ENCODE measurements around the gene CSRNP3. TPM values are rescaled to one million over a fixed set of nuclear protein-coding genes. Genes with fewer than 3 reads are reported as not detected.
A peak's percentile ranks its signal among the peaks of the same experiment; 100 is the strongest.

Gene CSRNP3
- total RNA-seq, 2 donors from 2014 or later = 8.3 to 16.1 TPM

DNA sequence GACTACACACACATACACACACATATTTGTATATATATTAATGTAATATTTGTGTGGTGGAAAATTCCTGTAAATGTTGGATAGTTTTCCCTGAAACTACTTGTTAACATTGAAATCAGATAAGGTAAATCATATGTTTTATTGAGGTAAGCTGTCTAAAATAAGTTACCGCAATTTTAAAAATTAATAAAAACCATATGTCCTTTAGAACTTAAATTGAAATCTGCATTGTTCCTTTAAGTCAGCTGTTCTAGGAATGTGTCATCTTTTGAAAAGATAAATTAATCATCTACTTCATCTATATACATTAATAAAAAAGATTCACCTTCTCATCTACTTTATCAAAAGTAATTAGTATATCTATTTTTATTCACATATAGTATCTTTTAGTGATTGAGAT lies 102.0 kb downstream of the CSRNP3 start:
- Histone ChIP-seq H3K4me3 (ENCODE audit: low read length) (no peak overlapping the region), H3K9ac (ENCODE audit: extremely low read depth, low read length, poor library complexity, severe bottlenecking) (no peak overlapping the region), H3K4me1 (ENCODE audit: control insufficient read depth, insufficient read depth, low read length) (peaks cover 3% of the 10 kb centered on the region), H3K27ac (ENCODE audit: low read depth, low read length) (no peak overlapping the region), H3K36me3 (ENCODE audit: control insufficient read depth, insufficient read depth, low read length) (no peaks in the 10 kb centered on the region), H3K27me3 (ENCODE audit: control insufficient read depth, insufficient read depth, low read length, poor library complexity, severe bottlenecking) (no peaks in the 10 kb centered on the region), H3K9me3 (ENCODE audit: control insufficient read depth, low read length) (no peaks in the 10 kb centered on the region)
- H3K4me3 Mint-ChIP-seq = no peak overlapping the region
- TF ChIP-seq, protein P1, sequence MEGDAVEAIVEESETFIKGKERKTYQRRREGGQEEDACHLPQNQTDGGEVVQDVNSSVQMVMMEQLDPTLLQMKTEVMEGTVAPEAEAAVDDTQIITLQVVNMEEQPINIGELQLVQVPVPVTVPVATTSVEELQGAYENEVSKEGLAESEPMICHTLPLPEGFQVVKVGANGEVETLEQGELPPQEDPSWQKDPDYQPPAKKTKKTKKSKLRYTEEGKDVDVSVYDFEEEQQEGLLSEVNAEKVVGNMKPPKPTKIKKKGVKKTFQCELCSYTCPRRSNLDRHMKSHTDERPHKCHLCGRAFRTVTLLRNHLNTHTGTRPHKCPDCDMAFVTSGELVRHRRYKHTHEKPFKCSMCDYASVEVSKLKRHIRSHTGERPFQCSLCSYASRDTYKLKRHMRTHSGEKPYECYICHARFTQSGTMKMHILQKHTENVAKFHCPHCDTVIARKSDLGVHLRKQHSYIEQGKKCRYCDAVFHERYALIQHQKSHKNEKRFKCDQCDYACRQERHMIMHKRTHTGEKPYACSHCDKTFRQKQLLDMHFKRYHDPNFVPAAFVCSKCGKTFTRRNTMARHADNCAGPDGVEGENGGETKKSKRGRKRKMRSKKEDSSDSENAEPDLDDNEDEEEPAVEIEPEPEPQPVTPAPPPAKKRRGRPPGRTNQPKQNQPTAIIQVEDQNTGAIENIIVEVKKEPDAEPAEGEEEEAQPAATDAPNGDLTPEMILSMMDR (conservative IDR thresholded peaks at IDR 0.05) = no peak
- H3K36me3 Mint-ChIP-seq (ENCODE audit: low read depth) = no peaks in the 10 kb centered on the region
- DNase-seq = no peak
- H3K4me1 Mint-ChIP-seq = peaks cover 10% of the 10 kb centered on the region
- no peak overlapping the region for H3K27ac Mint-ChIP-seq
- no peaks in the 10 kb centered on the region for H3K9me3 Mint-ChIP-seq
- no peaks in the 10 kb centered on the region for H3K27me3 Mint-ChIP-seq (ENCODE audit: insufficient read depth)
- WGBS, 2 experiments (ENCODE audit: insufficient coverage in 1 of 2, insufficient read length in 1 of 2) = no CpG with 5 or more reads among the region's 1 CpG

DNA sequence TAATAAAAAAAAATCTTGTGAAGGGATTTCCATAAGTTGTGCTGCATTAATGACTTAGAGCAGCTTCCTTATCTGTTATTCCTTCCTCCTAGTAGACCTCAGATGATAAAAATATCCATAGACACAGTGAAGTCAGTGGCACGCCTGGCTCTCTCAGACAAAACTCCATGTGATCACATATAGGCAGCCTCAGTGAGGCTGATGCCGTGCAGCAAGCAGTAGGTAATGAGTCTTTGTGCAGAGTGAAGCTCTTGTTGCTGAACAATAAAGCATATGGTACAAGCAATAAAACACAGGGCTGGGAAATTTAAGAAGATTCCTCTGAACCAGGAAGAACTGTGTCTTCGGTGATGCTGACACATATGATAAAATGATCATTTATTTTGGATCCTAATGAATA lies 102.7 kb downstream of the CSRNP3 start:
- H3K27ac ChIP-seq (ENCODE audit: low read depth, low read length) = peak overlapping the region; percentile 89
- H3K9me3 Mint-ChIP-seq = no peaks in the 10 kb centered on the region
- H3K4me1 ChIP-seq (ENCODE audit: control insufficient read depth, insufficient read depth, low read length) = peaks cover 3% of the 10 kb centered on the region
- no peak overlapping the region for H3K4me3 ChIP-seq (ENCODE audit: low read length)
- no peaks in the 10 kb centered on the region for H3K36me3 Mint-ChIP-seq (ENCODE audit: low read depth)
- H3K27me3 Mint-ChIP-seq (ENCODE audit: insufficient read depth) = no peaks in the 10 kb centered on the region
- peak overlapping the region; percentile 78 for H3K27ac Mint-ChIP-seq
- no peaks in the 10 kb centered on the region for H3K9me3 ChIP-seq (ENCODE audit: control insufficient read depth, low read length)
- H3K4me3 Mint-ChIP-seq = no peak overlapping the region
- no peak for DNase-seq
- 63 to 83% methylated on average over 2 to 3 of the region's 3 CpGs for WGBS, 2 experiments (ENCODE audit: insufficient coverage in 1 of 2, insufficient read length in 1 of 2)
- no peaks in the 10 kb centered on the region for H3K36me3 ChIP-seq (ENCODE audit: control insufficient read depth, insufficient read depth, low read length)
- H3K9ac ChIP-seq (ENCODE audit: extremely low read depth, low read length, poor library complexity, severe bottlenecking) = no peak overlapping the region
- TF ChIP-seq, protein P1 (conservative IDR thresholded peaks at IDR 0.05) = no peak
- peaks cover 10% of the 10 kb centered on the region for H3K4me1 Mint-ChIP-seq
- H3K27me3 ChIP-seq (ENCODE audit: control insufficient read depth, insufficient read depth, low read length, poor library complexity, severe bottlenecking) = no peaks in the 10 kb centered on the region

DNA sequence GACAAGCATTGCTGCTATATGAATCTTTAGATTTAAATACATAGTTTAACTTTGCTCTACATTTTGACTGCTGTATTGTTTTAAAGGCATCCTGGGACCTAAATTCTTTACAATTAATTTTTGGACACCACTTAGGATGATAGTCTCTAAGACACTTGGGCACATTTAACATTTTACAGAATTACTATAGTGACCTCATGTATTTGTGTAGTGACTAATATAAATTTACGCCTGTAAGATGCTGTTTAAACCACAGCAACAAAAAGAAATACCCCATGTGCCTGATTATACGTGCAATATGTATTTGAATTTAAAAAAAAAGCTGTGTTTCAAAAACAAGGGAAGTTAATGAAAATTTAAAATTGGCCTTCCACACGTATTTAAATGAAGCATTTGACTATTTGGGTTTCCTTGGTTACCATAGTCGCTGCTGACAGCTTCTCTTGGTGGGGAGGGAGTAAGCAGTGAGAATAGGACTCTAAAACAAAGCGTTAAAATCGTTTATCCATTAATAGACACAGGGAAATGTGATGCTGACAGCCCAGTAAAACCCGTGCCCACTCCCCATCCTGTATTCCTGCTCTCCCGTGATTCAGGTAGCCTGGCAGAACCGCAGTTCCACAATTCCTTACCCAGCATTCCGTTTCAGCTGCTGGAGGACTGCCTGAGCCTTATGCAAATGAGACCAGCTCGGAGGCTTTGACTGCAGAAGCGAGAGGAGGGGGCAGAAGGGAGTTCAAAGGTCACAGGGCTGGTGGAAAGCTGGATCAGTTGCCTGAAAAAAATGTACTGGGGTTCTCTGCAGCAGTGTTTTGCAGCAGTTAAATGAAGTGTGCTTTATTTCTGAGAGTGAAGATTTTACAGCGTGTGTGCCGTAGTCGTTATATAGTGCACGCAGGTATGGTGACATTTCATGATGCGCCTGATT lies 104.3 kb downstream of the CSRNP3 start:
- TF ChIP-seq, protein P1 (conservative IDR thresholded peaks at IDR 0.05) = no peak
- Histone ChIP-seq H3K27ac (ENCODE audit: low read depth, low read length) (peak overlapping the region; percentile 64), H3K4me3 (ENCODE audit: low read length) (peak overlapping the region; percentile 78), H3K36me3 (ENCODE audit: control insufficient read depth, insufficient read depth, low read length) (no peaks in the 10 kb centered on the region), H3K4me1 (ENCODE audit: control insufficient read depth, insufficient read depth, low read length) (no peaks in the 10 kb centered on the region), H3K27me3 (ENCODE audit: control insufficient read depth, insufficient read depth, low read length, poor library complexity, severe bottlenecking) (no peaks in the 10 kb centered on the region), H3K9ac (ENCODE audit: extremely low read depth, low read length, poor library complexity, severe bottlenecking) (peak overlapping the region; percentile 19), H3K9me3 (ENCODE audit: control insufficient read depth, low read length) (no peaks in the 10 kb centered on the region)
- peak; percentile 92 for DNase-seq
- 31 to 37% methylated on average over 8 to 17 of the region's 17 CpGs for WGBS, 2 experiments (ENCODE audit: insufficient coverage in 1 of 2, insufficient read length in 1 of 2)
- H3K4me3 Mint-ChIP-seq = peak overlapping the region; percentile 61
- H3K27ac Mint-ChIP-seq = peak overlapping the region; percentile 85
- peaks cover 5% of the 10 kb centered on the region for H3K4me1 Mint-ChIP-seq
- H3K9me3 Mint-ChIP-seq = no peaks in the 10 kb centered on the region
- H3K27me3 Mint-ChIP-seq (ENCODE audit: insufficient read depth) = no peaks in the 10 kb centered on the region
- H3K36me3 Mint-ChIP-seq (ENCODE audit: low read depth) = no peaks in the 10 kb centered on the region

Measured in endodermal cell (in vitro differentiated cells).